Fibroblast of mammary gland (primary cell): ENCODE results near the gene SELENOO.

ENCODE experiments used
- DNase-seq: peaks from one replicate; pipeline ENCODE4 v3.0.0-alpha.2; 2010; ENCODE audit warnings: low read depth
- H3K4me3 ChIP-seq: 2 replicates; pipeline ENCODE4 v1.5.1; 2011; ENCODE audit warnings: low read depth, mild to moderate bottlenecking, low read length, moderate library complexity; ENCODE audit not compliant: control insufficient read depth
- CTCF ChIP-seq: conservative IDR thresholded peaks from 2 replicates; pipeline ENCODE4 v1.5.1; 2011; ENCODE audit warnings: low read depth, low read length, inconsistent platforms; ENCODE audit not compliant: control insufficient read depth, insufficient read depth

Gene SELENOO

GRCh38 chr22:50260801-50261614 lies 60.2 kb downstream of the SELENOO start:
- H3K4me3 ChIP-seq = peak overlapping the region; percentile 62
- DNase-seq = peak; percentile 64
- TF ChIP-seq CTCF = no peak

GRCh38 chr22:50261615-50262459 lies 61.0 kb downstream of the SELENOO start, which contains the start of gene MAPK12:
Gene MAPK12 (minus strand): TSS chr22:50261683. CDS start chr22:50261509, 174 bp downstream.
- TF ChIP-seq CTCF = no peak
- peak; percentile 9 for DNase-seq
- H3K4me3 ChIP-seq = peak within 1 kb of the TSS; percentile 62

GRCh38 chr22:50262460-50262911 lies 61.7 kb downstream of the SELENOO start:
- no peak overlapping the region for H3K4me3 ChIP-seq
- TF ChIP-seq CTCF = no peak
- DNase-seq = peak; percentile 10

- no peak for DNase-seq
- TF ChIP-seq CTCF = no peak
- no peak overlapping the region for H3K4me3 ChIP-seq
These were observed 62.3 kb downstream of the SELENOO start for GRCh38 chr22:50262973-50263617.

- TF ChIP-seq CTCF = no peak
- H3K4me3 ChIP-seq = no peak overlapping the region
- DNase-seq = no peak
These were observed 63.4 kb downstream of the SELENOO start for GRCh38 chr22:50264104-50264745.
